Measurements from ENCODE around the gene ZNF181. TPM values are rescaled to one million over a fixed set of nuclear protein-coding genes. Genes with fewer than 3 reads are reported as not detected.
A peak's percentile ranks its signal among the peaks of the same experiment; 100 is the strongest.

ZNF181 gene
- total RNA-seq, 1 donor from 2014 or later, result 10.3 TPM

DNA sequence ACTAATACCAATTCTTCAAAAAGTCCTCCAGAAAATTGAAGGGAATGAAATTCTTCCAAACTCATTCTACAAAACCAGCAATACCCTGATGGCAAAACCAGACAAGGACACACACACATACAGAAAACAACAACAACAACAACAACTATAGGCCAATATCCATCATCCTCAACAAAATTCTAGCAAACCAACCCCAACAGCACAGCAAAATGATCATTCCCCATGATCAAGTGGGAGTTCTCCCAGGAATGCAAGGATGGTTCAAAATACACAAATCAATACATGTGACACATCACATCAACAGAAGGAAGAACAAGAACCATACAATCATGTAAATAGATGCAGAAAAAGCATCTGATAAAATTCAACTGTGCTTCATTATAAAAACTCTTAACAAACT lies 18.7 kb upstream of the ZNF181 start:
- Mint-ChIP-seq H3K36me3 (ENCODE audit: insufficient read depth) (peaks cover 7% of the 10 kb centered on the region), H3K27me3 (peaks cover 3% of the 10 kb centered on the region), H3K4me3 (ENCODE audit: low read depth) (no peak overlapping the region), H3K27ac (no peak overlapping the region), H3K9me3 (ENCODE audit: low read depth) (peaks cover 46% of the 10 kb centered on the region), H3K4me1 (ENCODE audit: low read depth) (no peaks in the 10 kb centered on the region)
- TF ChIP-seq, protein P1, sequence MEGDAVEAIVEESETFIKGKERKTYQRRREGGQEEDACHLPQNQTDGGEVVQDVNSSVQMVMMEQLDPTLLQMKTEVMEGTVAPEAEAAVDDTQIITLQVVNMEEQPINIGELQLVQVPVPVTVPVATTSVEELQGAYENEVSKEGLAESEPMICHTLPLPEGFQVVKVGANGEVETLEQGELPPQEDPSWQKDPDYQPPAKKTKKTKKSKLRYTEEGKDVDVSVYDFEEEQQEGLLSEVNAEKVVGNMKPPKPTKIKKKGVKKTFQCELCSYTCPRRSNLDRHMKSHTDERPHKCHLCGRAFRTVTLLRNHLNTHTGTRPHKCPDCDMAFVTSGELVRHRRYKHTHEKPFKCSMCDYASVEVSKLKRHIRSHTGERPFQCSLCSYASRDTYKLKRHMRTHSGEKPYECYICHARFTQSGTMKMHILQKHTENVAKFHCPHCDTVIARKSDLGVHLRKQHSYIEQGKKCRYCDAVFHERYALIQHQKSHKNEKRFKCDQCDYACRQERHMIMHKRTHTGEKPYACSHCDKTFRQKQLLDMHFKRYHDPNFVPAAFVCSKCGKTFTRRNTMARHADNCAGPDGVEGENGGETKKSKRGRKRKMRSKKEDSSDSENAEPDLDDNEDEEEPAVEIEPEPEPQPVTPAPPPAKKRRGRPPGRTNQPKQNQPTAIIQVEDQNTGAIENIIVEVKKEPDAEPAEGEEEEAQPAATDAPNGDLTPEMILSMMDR (IDR thresholded peaks at IDR 0.05; ENCODE audit: unreplicated experiment), result no peak
- DNase-seq (ENCODE audit: low spot score, unreplicated experiment), result no peak

DNA sequence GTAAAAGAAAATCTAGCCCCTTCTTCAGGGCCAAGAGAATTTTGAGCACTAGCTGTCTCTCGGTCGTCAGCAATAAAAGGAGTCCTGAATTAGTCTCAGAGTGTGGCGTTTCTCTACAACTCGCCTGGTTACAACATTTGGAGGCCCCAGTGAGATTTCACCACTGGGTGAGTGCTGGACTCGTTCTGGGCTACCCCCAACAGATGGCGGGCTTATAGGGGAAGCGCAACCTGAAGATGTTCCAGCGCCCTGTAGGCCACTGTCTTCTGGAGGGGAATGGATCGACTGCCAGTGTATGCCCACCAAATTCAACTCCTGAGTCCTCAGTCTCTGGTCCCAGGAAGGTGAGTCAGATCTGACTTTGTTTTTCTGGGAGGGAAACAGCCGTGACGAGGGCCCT lies 11.7 kb upstream of the ZNF181 start:
- DNase-seq (ENCODE audit: low spot score, unreplicated experiment), result no peak
- no peak overlapping the region for H3K27ac Mint-ChIP-seq
- H3K4me3 Mint-ChIP-seq (ENCODE audit: low read depth), result no peak overlapping the region
- H3K27me3 Mint-ChIP-seq, result peaks cover 18% of the 10 kb centered on the region
- TF ChIP-seq, protein P1 (IDR thresholded peaks at IDR 0.05; ENCODE audit: unreplicated experiment), result no peak
- H3K4me1 Mint-ChIP-seq (ENCODE audit: low read depth), result peaks cover 9% of the 10 kb centered on the region
- H3K36me3 Mint-ChIP-seq (ENCODE audit: insufficient read depth), result no peaks in the 10 kb centered on the region
- peaks cover 8% of the 10 kb centered on the region for H3K9me3 Mint-ChIP-seq (ENCODE audit: low read depth)

DNA sequence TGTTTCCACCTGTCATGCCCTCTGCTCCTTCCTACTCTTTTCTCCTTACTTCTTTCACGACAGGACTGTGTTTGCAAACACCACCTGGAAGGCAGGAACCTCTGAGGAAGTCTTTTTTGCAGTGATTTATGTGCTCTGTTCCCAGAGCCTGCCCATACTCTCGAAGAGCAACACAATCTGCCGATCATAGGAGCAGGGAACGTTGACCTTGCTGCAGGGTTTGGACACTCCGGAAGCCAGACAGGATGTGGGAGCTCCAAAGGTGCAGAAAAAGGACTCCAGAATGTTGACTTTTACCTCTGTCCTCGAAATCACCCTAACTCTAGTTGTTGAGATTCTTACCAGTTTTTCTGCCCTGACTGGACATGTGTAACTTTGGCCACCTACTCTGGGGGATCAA lies 8.6 kb upstream of the ZNF181 start:
- H3K4me3 Mint-ChIP-seq (ENCODE audit: low read depth), result no peak overlapping the region
- DNase-seq (ENCODE audit: low spot score, unreplicated experiment), result no peak
- H3K27me3 Mint-ChIP-seq, result peaks cover 15% of the 10 kb centered on the region
- no peaks in the 10 kb centered on the region for H3K9me3 Mint-ChIP-seq (ENCODE audit: low read depth)
- H3K27ac Mint-ChIP-seq, result no peak overlapping the region
- H3K4me1 Mint-ChIP-seq (ENCODE audit: low read depth), result peaks cover 12% of the 10 kb centered on the region
- TF ChIP-seq, protein P1 (IDR thresholded peaks at IDR 0.05; ENCODE audit: unreplicated experiment), result no peak
- H3K36me3 Mint-ChIP-seq (ENCODE audit: insufficient read depth), result no peaks in the 10 kb centered on the region

DNA sequence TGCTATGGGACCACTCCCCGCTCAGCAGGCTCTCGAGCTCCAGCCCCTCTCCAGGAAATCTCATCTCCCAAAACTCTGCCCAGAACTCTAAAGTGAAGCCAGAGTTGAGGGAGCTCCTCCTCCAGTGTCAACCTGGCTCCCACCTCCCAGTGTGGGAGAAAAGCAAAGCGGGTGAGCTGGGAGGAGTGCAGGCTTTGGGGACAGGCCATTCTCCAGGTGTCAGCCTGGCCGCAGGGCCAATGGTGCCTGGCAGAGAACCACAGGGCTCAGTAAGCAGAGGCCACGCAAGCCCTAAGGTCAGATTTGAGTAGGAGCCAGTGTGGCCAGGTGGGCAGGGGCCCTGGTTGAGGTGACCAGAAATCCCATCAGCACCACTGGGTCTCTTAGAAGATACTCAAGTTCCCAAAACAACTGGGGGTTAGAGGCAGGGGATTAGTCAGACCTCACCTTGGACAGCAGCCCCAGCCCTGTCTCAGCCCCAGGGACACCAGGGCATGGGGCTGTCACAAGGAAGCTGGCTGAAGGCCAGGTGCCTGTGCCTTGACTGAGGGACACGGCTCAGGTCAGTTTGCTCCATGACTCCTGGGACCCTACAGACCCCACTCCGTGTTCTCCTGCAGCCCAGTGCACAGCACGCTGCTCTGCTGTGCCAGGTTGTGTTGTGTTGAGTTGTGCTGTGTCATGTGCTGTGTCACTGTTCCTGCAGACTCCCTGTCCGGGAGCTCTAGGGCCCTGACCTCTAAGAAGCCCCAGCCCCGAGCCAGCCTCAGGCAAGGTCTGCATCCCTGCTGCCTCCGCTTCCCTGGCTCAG lies 2.8 kb upstream of the ZNF181 start:
- peak overlapping the region; percentile 14 for H3K4me3 Mint-ChIP-seq (ENCODE audit: low read depth)
- H3K9me3 Mint-ChIP-seq (ENCODE audit: low read depth), result no peaks in the 10 kb centered on the region
- H3K36me3 Mint-ChIP-seq (ENCODE audit: insufficient read depth), result peaks cover 3% of the 10 kb centered on the region
- TF ChIP-seq, protein P1 (IDR thresholded peaks at IDR 0.05; ENCODE audit: unreplicated experiment), result no peak
- no peak for DNase-seq (ENCODE audit: low spot score, unreplicated experiment)
- H3K27ac Mint-ChIP-seq, result no peak overlapping the region
- H3K27me3 Mint-ChIP-seq, result peaks cover 3% of the 10 kb centered on the region
- peaks cover 23% of the 10 kb centered on the region for H3K4me1 Mint-ChIP-seq (ENCODE audit: low read depth)

DNA sequence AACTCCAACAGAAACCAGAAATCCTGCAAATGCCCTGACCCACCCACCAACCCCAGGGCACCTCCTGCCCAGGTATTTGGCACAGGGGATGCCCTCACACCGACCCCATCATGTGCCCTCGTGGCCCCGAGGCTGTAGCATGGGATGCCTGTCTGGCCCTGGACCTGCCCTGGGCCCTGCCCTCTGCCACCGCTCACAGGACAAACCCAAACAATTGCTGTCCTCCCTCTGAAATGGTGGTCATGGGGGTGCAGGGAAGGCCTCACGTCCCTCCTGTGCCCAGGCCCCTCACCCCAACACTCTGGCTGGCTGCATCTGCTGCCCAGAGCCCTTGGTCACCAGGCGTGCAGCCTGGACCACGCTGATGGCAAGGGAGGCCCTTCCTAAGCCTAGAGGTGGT lies 2.1 kb upstream of the ZNF181 start:
- Mint-ChIP-seq H3K27me3 (no peaks in the 10 kb centered on the region), H3K9me3 (ENCODE audit: low read depth) (no peaks in the 10 kb centered on the region), H3K27ac (no peak overlapping the region), H3K36me3 (ENCODE audit: insufficient read depth) (peaks cover 5% of the 10 kb centered on the region), H3K4me1 (ENCODE audit: low read depth) (peaks cover 22% of the 10 kb centered on the region), H3K4me3 (ENCODE audit: low read depth) (peak overlapping the region; percentile 14)
- TF ChIP-seq, protein P1 (IDR thresholded peaks at IDR 0.05; ENCODE audit: unreplicated experiment), result no peak
- DNase-seq (ENCODE audit: low spot score, unreplicated experiment), result no peak
